Brain microvascular endothelial cell (primary cell): ENCODE data around the gene CHST13.

Source experiments
- DNase-seq: peaks from one replicate; pipeline ENCODE4 v3.0.0-alpha.2; 2020
- H3K27ac ChIP-seq: fragments of 250-450 bp; sonication (Bioruptor Pico); 2 replicates; pipeline ENCODE4 v1.5.1; 2020; ENCODE audit warnings: mild to moderate bottlenecking, moderate library complexity
- H3K27me3 ChIP-seq: fragments of 250-450 bp; sonication (Bioruptor Pico); replicated peaks from 2 replicates; pipeline ENCODE4 v1.5.1; 2020; ENCODE audit warnings: mild to moderate bottlenecking
- H3K36me3 ChIP-seq: fragments of 250-450 bp; sonication (Bioruptor Pico); replicated peaks from 2 replicates; pipeline ENCODE4 v1.5.1; 2020; ENCODE audit warnings: mild to moderate bottlenecking
- H3K4me3 ChIP-seq: 2 replicates; pipeline ENCODE4 v1.5.1; 2011; ENCODE audit warnings: low read depth, mild to moderate bottlenecking, control low read depth, low read length, moderate library complexity
- CTCF ChIP-seq: IDR thresholded peaks from 2 replicates; pipeline ENCODE4 v1.5.1; 2011; ENCODE audit warnings: low read depth, mild to moderate bottlenecking, moderate library complexity, low read length, control low read depth, inconsistent platforms; ENCODE audit errors: missing control alignments
- in situ Hi-C: cut with HindIII; loops from 2 replicates; pipeline ENCODE4 v1.10.0; 2017; ENCODE audit warnings: low sequenced_read_pairs, low pct_ligation_motif_present

Gene CHST13

DNA sequence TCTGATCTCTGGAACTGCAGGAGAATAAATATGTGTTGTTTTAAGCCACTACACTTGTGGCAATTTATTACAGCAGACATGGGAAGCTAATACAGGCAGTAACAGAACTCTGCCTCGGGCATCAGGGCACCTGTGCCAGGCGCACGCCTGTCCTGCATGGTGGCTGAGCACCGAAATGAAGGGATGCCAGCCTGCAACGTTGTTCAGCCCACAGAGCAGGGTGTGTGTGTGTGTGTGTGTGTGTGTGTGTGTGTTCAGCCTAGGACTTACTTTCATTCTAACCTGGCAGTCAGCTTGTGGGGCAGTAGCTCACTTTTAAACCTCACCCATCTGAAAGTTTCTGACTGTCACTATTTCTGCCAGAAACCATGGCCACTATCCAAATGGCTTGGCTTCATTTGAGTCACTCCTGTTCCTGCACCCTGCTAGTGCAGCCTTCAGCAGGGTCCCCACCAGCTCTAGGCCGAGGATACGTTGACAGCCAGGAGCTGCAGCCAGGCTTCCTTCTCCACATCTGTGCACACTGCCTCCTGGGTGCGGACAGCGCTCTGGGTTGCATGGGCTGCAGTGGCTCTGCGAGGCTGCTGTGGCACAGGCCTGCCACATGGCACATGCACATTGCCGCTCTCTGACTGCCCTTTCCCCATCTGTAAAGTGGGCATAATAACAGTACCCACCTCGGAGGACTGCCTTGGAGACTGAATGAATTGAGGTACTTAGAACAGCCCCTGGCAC, 10.9 kb upstream of the CHST13 start:
- no peak overlapping the region for H3K4me3 ChIP-seq
- in situ Hi-C loops = no loop called here
- H3K27ac ChIP-seq = no peak overlapping the region
- no peak for DNase-seq
- H3K36me3 ChIP-seq = no peaks in the 10 kb centered on the region
- no peak for TF ChIP-seq CTCF
- H3K27me3 ChIP-seq = no peaks in the 10 kb centered on the region

DNA sequence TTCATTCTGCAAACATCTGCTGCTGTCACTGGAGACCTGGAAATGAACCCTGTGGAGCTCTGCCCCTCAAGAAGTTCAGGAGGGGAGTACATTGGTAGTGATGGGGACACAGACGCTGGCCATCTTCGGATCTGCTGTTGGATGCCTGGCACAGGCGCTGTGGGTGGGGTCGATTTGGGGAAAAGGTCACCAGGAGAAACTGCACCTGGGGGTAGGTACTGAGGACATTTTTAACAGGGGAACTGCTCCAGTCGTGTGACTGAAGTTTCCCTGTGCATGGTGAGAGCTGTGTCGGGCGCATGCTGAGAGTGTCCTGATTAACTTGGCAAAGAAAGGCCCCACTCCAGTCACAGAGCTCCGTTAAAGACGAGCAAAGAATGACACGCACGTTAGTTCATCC, 9.8 kb upstream of the CHST13 start:
- in situ Hi-C loops = no loop called here

DNA sequence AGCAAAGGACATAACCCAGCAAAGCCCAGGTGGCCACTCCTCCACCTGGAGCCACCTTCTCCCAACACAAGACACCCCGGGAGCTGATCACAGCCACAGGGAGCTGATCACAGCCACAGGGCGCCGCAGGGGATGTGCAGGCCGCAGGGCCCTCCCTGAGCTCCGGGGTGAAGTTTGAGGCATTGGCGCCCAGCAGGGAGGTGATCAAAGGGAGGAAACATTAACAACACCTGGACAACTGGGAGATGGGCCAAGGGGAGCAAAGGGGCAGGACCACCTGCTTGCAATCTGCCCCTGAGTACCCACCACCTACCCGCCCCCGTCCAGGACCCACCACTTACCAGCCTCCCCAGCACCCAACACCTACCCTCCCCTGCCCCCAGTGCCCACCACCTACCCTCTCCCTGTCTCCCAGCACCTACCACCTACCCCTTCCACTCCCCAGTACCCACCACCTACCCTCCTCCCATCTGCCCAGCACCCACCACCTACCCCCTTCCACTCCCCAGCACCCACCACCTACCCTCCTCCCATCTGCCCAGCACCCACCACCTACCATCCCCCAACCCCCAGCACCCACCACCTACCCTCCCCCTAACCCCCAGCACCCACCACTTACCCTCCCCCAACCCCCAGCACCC, 8.8 kb upstream of the CHST13 start:
- in situ Hi-C loops = no loop called here
- no peak for DNase-seq
- H3K4me3 ChIP-seq = no peak overlapping the region
- no peak for TF ChIP-seq CTCF
- no peak overlapping the region for H3K27ac ChIP-seq
- no peaks in the 10 kb centered on the region for H3K36me3 ChIP-seq
- no peaks in the 10 kb centered on the region for H3K27me3 ChIP-seq

More for the DNA sequence above, 9.8 kb upstream of the CHST13 start:
- no peak for TF ChIP-seq CTCF
- Histone ChIP-seq H3K27me3 (no peaks in the 10 kb centered on the region), H3K36me3 (no peaks in the 10 kb centered on the region), H3K27ac (no peak overlapping the region), H3K4me3 (no peak overlapping the region)
- DNase-seq = no peak

DNA sequence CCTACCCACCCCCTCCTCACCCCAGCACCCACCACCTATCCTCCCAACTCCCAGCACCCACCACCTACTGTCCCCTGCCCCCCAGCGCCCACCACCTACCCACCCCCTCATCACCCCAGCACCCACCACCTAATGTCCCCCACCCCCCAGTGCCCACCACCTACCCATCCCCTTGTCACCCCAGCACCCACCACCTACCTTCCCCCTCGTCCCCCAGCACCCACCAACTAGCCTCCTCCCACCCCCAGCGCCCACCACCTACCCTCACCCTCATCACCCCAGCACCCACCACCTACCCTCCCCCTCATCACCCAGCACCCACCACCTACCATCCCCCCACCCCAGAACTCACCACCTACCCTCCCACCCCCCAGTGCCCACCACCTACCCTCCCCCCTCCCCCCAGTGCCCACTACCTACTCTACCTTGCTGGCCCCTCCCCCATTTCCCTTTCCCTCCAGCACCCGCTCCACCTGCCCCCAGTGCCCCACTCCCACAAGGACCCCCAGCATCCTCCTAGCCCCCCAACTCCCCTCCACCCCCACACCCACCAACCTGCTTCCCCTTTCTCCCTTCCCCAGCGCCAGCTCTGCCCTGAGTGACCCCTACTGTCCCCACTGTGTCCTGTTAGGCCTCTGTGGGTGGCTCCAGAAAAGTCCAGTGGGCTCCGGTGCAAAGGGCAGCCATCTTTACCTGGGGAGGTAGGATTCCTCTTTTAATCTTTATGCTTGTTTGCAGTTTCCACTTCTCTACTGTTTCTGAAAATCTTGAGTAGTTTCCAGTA, 7.6 kb upstream of the CHST13 start:
- in situ Hi-C loops = no loop called here
- no peak overlapping the region for H3K4me3 ChIP-seq
- H3K36me3 ChIP-seq = no peaks in the 10 kb centered on the region
- TF ChIP-seq CTCF = no peak
- no peaks in the 10 kb centered on the region for H3K27me3 ChIP-seq
- DNase-seq = no peak
- no peak overlapping the region for H3K27ac ChIP-seq

- DNase-seq = no peak
- no peak for TF ChIP-seq CTCF
- Histone ChIP-seq H3K27me3 (no peaks in the 10 kb centered on the region), H3K27ac (no peak overlapping the region), H3K36me3 (no peaks in the 10 kb centered on the region), H3K4me3 (no peak overlapping the region)
- in situ Hi-C loops = no loop called here
These were observed 7.0 kb upstream of the CHST13 start for GRCh38 chr3:126516936-126517290.
